T-helper 9 cell (primary cell): ENCODE results near the gene SLIT3.

ENCODE experiments used
- DNase-seq: peaks from one replicate; pipeline ENCODE4 v3.0.0-alpha.2; 2020

SLIT3 gene

GRCh38 chr5:168813184-168813968 lies 487.6 kb downstream of the SLIT3 start:
- DNase-seq, result no peak

DNA sequence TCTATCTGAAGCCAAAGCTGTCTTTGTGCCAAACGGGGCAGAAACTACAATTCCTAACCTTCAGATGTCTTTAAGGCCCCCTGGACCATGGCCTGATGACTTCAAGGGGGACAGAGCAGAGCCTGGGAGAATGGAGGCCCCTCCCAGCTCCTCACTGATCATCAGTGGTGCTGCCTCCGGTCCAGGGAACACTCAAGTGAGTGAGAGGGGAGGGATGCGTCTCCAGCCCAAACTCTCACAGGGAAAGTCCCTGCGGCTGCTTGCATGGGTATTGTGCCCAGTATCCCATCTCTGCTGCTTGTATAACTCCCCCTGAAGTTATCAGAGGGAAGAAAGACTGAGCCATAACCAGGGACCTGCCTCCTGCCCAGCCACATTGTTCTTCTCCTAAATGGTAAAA lies 490.3 kb downstream of the SLIT3 start:
- no peak for DNase-seq

DNA sequence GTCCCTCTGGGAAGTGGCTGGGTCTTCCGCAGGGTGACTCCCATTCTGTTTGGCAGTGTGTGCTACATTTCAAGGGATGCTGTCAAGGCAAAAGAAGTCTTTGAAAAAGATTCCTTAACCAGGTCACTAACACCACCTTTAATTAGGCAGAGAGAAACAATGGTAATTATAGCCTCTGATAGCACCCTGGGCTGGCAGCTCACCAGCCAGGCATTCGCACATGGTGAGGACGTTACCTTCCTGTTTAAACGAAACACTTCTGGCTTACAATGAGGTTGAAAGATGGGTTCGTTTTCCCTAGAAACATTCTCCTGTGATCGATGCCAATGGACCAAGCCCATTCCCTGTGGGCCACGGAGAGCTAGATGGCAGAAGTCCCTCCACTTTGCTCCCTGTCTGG lies 491.7 kb downstream of the SLIT3 start:
- DNase-seq, result no peak

- DNase-seq, result no peak
These were observed 492.8 kb downstream of the SLIT3 start for GRCh38 chr5:168808051-168808616.

- DNase-seq, result no peak
These were observed 493.7 kb downstream of the SLIT3 start for GRCh38 chr5:168807287-168807686.

GRCh38 chr5:168803541-168803940 lies 497.4 kb downstream of the SLIT3 start:
- DNase-seq, result no peak

GRCh38 chr5:168802337-168802736 lies 498.6 kb downstream of the SLIT3 start:
- DNase-seq, result no peak

GRCh38 chr5:168801567-168801966 lies 499.4 kb downstream of the SLIT3 start:
- no peak for DNase-seq

DNA sequence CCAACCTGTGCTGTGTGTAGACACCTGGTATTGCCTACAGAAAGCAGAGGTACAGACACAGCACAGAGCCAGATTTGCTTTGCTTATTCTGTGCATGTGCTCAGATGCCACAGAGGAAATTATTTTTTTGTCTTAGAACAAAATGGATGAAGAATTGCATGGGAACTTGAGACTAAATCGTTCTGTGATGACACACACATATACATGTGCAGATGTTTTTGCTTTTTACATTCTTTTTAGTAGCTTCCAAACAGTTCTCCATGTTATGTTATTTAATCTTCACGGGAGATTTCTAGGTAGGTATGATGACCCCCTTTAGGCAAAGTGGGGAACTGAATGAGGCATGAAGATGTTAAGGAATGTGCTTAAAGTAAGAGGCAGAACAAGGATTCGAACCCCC lies 500.2 kb downstream of the SLIT3 start:
- no peak for DNase-seq

DNA sequence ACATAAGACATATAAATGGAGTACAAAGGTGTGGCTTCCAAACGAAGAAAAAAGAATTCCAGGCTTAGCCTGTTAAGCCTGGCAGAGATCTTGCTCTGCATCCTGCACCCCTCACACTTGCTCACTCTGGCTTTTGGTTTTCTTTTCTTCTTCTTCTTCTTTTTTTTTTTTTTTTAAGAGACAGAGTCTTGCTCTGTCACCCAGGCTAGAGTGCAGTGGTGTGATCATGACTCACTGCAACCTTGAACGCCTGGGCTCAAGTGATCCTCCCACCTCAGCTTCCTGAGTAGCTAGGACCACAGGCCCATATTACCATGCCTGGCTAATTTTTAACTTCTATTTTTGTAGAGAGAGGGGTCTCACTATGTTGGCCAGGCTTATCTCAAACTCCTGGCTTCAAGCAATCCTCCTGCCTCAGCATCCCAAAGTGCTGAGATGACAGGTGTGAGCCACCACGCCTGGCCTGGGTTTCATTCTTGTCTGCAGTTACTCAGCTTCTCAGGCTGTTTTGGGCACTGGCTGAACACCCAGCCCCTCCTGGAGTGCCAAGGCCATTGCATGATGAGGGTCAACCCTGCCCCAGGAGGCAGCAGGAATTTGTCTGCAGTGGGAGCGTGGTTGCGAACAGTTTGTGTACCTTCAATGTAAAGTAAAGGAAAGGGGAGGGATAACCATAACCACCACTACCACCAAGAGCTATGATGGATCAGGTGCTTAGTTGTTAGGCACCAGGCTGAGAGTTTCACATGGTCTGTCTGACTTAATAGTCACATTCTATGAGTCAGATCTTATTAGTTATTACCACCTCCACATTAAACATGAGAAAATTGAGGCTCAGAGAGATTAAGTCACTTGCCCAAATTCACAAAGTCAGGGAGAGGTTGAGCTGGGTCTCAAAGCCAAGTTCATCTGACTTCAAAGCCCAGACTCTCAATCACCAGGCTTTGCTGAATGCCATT lies 502.6 kb downstream of the SLIT3 start:
- no peak for DNase-seq

DNA sequence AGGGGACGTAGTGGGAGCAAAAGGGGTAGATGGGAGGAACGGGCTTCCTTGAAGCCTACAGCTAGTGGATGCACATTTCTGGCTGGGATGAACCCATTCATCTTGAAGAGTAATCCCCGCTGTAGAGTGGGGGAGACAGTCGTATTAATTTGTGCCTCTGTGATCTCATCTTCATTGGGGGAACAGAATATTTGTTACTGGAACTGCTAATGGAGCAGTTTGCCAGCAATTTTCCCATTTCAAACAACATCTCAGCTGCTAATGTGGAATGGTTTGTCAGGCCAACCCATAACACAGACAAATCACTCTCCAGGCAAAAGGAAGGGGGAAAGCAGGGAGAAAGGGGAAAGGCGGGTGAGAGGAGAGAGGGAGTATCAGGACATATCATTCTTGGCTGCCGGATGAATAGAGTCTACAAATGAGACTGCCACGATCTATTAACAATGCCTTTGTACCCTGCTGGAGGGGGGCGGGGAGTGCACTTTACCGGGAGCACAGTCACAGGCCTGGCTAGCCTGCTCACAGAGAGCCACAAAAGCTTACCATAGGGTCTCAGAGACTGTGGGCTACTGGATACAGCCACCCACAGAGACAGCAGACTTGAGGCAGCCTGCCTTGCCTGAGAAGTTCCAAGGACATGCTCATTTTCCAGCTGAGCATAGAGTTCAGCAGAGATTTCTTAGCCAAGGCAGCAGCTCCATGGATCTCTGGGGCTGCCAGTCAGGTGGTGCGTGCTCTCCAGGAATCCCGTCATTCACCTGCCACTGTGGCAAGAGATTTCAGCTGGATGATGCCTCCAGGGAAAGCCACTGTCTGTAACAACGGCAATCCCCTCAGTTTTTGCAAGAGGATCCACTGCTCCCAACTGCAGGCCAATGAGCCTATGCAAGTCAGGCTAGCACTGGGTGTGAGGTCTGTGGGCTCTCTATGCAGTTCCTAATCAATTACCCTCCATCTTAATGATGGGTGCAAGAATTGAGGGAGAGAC lies 504.1 kb downstream of the SLIT3 start:
- no peak for DNase-seq

DNA sequence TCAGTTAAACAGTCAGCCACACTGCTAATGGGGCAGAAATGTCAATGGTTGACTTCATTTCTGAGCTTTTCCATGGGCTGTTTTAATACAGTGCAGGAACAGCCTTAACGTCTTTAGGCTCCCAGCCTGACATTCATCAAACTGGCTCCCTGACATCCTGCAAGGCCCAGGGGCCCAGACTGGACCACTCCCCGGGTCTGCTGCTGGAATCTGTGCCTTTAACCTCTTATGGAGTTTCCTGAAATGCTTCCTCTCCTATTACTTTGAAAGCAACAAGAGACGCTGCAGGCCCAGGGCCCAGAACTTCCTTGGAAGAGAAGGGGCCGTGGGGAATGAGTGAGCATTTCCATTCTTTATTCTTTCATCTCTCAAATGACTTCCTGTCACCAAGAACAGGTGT lies 504.9 kb downstream of the SLIT3 start:
- no peak for DNase-seq

DNA sequence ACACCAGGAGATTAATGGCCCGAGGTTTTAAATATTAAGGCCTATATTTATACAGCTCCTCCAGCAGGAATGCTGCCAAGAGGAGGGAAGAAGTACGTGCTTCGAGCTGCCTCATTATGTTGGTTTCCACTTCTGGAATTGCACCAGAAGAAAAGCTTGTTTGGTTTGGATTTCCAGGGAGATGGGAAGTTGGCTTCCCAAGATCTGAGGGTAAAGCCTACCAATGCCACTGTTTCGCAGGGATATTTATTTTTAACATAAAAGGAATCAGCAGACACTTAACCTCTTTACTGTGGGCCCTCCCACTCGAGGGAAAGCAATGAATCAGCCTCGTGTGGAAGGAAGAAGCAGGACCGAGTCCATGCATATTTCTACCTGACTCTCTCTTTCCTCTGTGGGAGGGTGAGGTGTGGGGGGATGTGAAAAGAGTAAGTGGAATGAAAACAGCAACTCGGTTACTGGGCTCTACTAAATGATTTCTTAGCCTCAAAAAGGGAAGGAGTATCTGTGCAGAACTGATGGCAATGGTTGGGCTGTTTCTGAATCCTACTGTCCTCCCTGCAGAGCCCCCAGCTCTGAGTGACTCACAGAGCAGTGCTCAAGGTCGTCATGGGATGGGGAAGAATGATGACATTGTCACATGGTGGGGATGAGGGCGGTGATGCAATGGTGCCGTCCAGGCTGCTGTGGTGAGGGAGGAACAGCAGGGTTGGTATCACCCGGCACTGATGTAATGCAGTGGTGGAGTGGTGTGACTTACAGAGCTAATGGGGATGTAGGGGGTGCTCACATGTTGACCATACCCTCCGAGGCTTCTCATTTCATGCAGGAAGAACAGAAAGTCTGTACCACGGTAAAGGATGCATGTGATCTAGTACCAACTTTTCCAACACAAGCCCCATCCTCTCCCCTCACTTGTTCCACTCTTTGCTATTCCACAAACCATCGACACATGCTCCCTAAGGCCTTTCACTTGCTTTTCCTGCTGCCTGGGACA lies 506.8 kb downstream of the SLIT3 start:
- no peak for DNase-seq

DNA sequence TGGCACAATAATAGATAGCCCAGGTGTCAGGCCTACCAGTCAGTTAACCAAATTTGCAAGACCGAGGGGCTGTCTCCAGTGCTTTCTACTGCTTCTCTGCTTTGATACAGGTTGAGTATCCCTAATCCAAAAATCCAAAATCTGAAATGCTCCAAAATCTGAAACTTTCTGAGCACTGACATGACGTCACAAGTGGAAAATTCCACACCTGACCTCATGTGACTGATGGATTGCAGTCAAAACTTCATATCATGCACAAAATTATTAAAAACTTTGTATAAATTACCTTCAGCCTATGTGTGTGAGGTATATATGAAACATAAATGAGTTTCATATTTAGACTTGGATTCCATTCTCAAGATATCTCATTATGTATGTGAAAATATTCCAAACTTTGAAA lies 508.3 kb downstream of the SLIT3 start:
- DNase-seq, result no peak

DNA sequence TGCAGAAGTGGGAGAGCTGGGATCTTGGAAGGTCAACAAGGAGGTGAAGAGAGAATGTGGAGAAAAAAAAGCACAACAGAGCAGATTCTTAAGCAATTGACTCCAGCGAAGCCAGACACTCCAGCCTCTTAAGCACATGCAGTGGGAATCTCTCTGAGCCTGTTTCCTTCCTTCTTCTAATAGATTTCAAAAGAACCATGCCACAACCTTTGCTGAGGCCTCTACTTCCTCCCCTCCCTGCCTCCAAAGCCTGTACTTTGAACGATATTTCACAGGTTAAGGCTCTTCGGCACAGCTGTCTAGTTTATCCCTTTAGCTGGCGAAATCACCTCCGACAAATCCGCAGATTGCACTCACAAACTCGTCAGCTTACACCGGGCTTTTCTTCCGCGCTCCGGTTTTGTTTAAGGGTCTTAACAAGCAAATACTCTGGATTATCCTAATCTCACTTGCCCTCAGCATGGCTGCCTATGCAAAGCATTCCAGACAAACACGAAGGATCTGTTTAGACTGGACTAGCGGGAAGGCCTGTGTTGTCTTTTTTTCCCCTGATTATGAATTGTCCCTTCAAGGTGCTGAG lies 510.2 kb downstream of the SLIT3 start:
- no peak for DNase-seq

DNA sequence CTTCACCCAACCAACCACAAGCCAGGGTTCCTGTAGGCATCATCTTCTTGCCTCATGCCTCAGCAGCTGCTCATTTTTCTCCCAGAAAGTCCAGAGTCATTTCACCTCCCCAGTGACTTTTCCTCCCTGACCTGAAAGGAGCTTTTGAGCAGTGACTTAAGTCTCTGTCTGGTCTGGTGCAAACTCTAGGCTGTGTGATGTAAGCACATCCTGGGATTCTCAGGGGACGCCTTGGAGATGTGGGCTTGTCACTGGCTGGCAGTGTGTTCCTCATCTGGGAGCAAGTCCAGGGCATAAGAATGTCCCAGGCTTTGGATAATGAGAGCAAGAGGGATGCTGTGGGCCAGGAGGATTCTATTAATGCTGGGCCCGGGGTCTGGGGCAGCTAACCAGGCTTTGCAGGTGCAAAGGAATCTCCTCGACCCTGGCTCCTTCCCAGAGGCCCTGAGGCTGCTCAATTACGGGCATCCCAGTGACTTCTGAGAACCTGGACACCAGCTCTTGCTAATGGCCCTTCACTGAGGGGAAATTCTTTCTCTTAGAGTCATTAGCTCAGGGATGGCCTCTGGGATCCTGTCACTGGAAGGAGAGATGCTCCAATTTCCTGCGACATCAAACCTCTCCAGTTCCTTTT lies 510.8 kb downstream of the SLIT3 start:
- DNase-seq, result no peak

DNA sequence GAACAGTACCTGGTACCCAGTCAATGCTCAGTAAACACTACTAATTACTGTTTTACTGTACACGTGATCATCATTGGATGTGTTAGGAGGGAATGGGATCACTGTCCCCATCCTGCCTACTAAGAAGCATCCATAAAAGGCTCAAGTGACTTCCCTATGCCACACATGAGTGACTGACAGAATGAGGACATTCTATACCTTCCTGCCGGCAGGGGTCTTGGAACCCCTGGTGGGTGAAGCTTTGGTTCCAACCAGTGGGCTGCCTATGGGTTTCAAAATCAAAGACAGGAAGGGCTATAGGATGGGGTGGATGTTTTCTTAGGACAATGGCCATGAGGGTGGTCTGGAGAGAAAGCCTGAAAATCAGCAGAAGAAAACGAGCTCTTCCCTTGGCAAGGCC lies 512.2 kb downstream of the SLIT3 start:
- DNase-seq, result no peak

- no peak for DNase-seq
These were observed 512.8 kb downstream of the SLIT3 start for GRCh38 chr5:168788107-168788506.

- DNase-seq, result no peak
These were observed 514.8 kb downstream of the SLIT3 start for GRCh38 chr5:168786147-168786546.

DNA sequence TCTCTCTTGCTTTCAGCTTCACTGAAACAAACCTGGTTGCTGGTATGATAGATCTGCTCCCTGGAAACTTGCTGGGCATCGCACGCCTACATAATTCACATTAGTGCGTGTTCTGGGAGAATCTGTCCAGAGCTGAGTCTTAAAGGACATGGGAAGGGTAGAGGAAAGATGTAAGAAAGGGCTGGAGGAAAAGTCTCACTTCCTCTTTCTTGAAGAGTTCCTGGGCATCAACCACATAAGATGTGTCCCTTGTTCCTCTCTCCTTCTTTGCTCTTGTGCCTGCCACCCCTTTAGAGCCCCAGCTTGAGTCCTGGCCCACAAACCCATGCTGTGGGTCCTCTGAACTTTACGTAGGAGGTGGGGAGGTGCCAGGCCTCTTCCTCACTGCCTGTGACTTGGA lies 516.5 kb downstream of the SLIT3 start:
- DNase-seq, result no peak
